SK-N-MC (cell line): ENCODE results near the gene IFNLR1.

Experiments used
- DNase-seq: peaks from one replicate; pipeline ENCODE4 v3.0.0-alpha.2; 2011; ENCODE audit warnings: low read depth, low spot score
- H3K27ac ChIP-seq: fragments of 200-600 bp; sonication (generic); 2 replicates; pipeline ENCODE4 v1.5.1; 2016; ENCODE audit warnings: mixed run types
- H3K36me3 ChIP-seq: fragments of 200-600 bp; sonication (generic); 2 replicates; pipeline ENCODE4 v1.6.1; 2017; ENCODE audit warnings: antibody characterized with exemption, low read length, mixed read lengths; ENCODE audit not compliant: insufficient read depth
- H3K4me3 ChIP-seq: fragments of 200-600 bp; sonication (generic); 2 replicates; pipeline ENCODE4 v1.5.1; 2016
- H3K9ac ChIP-seq: fragments of 200-600 bp; sonication (generic); 2 replicates; pipeline ENCODE4 v1.8.0; 2017; ENCODE audit warnings: mixed run types, mixed read lengths; ENCODE audit not compliant: insufficient read length
- H3K9me3 ChIP-seq: fragments of 200-600 bp; sonication (generic); 2 replicates; pipeline ENCODE4 v1.6.1; 2017; ENCODE audit warnings: low read depth, mild to moderate bottlenecking, antibody characterized with exemption, low read length, moderate library complexity, mixed read lengths
- EZH2 ChIP-seq: fragments of 200-600 bp; sonication (generic); IDR thresholded peaks from one replicate; pipeline ENCODE4 v1.6.1; 2017; ENCODE audit warnings: antibody characterized with exemption
- FOXP2 ChIP-seq: optimal IDR thresholded peaks from 2 replicates; pipeline ENCODE3; 2011; ENCODE audit warnings: mild to moderate bottlenecking, moderate library complexity; ENCODE audit not compliant: insufficient read depth; ENCODE audit errors: extremely low read length, control extremely low read depth
- POLR2AphosphoS5 ChIP-seq: IDR thresholded peaks from 2 replicates; pipeline ENCODE4 v1.6.1; 2012; ENCODE audit warnings: mild to moderate bottlenecking, low read depth, low read length, borderline replicate concordance

The IFNLR1 gene

GRCh38 chr1:24189528-24189927 is 2.4 kb upstream of the IFNLR1 start:
- Histone ChIP-seq H3K27ac (no peak overlapping the region), H3K9ac (no peak overlapping the region), H3K4me3 (no peak overlapping the region), H3K36me3 (no peaks in the 10 kb centered on the region), H3K9me3 (no peaks in the 10 kb centered on the region)
- DNase-seq = no peak
- TF ChIP-seq FOXP2 = no peak
- TF ChIP-seq EZH2 = no peak
- no peak for TF ChIP-seq POLR2AphosphoS5

- Histone ChIP-seq H3K9me3 (no peaks in the 10 kb centered on the region), H3K27ac (no peak overlapping the region), H3K36me3 (no peaks in the 10 kb centered on the region), H3K4me3 (peak overlapping the region; percentile 70), H3K9ac (peak overlapping the region; percentile 39)
- TF ChIP-seq FOXP2 = no peak
- TF ChIP-seq POLR2AphosphoS5 = no peak
- no peak for TF ChIP-seq EZH2
- no peak for DNase-seq
Observed at GRCh38 chr1:24186711-24186992, 437 bp downstream of the IFNLR1 start.

- Histone ChIP-seq H3K27ac (no peak overlapping the region), H3K4me3 (peak overlapping the region; percentile 70)
- no peak for DNase-seq
Observed at GRCh38 chr1:24186031-24186710, 918 bp downstream of the IFNLR1 start.

GRCh38 chr1:24185076-24185475 is 2.0 kb downstream of the IFNLR1 start:
- H3K9me3 ChIP-seq = no peaks in the 10 kb centered on the region
- no peak overlapping the region for H3K4me3 ChIP-seq
- H3K36me3 ChIP-seq = no peaks in the 10 kb centered on the region
- TF ChIP-seq POLR2AphosphoS5 (no peak), EZH2 (no peak), FOXP2 (no peak)
- DNase-seq = no peak
- no peak overlapping the region for H3K27ac ChIP-seq
- H3K9ac ChIP-seq = no peak overlapping the region

More at GRCh38 chr1:24186031-24186710, 918 bp downstream of the IFNLR1 start:
- Histone ChIP-seq H3K9ac (no peak overlapping the region), H3K36me3 (no peaks in the 10 kb centered on the region), H3K9me3 (no peaks in the 10 kb centered on the region)
- TF ChIP-seq FOXP2 = no peak
- no peak for TF ChIP-seq POLR2AphosphoS5
- no peak for TF ChIP-seq EZH2

- Histone ChIP-seq H3K9ac (no peak overlapping the region), H3K4me3 (no peak overlapping the region), H3K9me3 (no peaks in the 10 kb centered on the region), H3K36me3 (no peaks in the 10 kb centered on the region), H3K27ac (no peak overlapping the region)
- DNase-seq = no peak
- TF ChIP-seq EZH2 (no peak), FOXP2 (no peak), POLR2AphosphoS5 (no peak)
Observed at GRCh38 chr1:24182061-24182460, 5.0 kb downstream of the IFNLR1 start.

GRCh38 chr1:24181619-24182018 is 5.5 kb downstream of the IFNLR1 start:
- DNase-seq = no peak
- TF ChIP-seq EZH2 = no peak
- no peak for TF ChIP-seq FOXP2
- no peak for TF ChIP-seq POLR2AphosphoS5
- Histone ChIP-seq H3K9me3 (no peaks in the 10 kb centered on the region), H3K27ac (no peak overlapping the region), H3K36me3 (no peaks in the 10 kb centered on the region), H3K9ac (no peak overlapping the region), H3K4me3 (no peak overlapping the region)

- H3K9ac ChIP-seq = no peak overlapping the region
- no peak overlapping the region for H3K4me3 ChIP-seq
- TF ChIP-seq POLR2AphosphoS5 (no peak), FOXP2 (no peak), EZH2 (no peak)
- no peak overlapping the region for H3K27ac ChIP-seq
- no peaks in the 10 kb centered on the region for H3K36me3 ChIP-seq
- H3K9me3 ChIP-seq = no peaks in the 10 kb centered on the region
- no peak for DNase-seq
Observed at GRCh38 chr1:24180676-24181075, 6.4 kb downstream of the IFNLR1 start.

- H3K36me3 ChIP-seq = no peaks in the 10 kb centered on the region
- DNase-seq = no peak
- no peak overlapping the region for H3K4me3 ChIP-seq
- no peak overlapping the region for H3K9ac ChIP-seq
- H3K27ac ChIP-seq = no peak overlapping the region
- TF ChIP-seq EZH2 = no peak
- TF ChIP-seq FOXP2 = no peak
- TF ChIP-seq POLR2AphosphoS5 = no peak
- no peaks in the 10 kb centered on the region for H3K9me3 ChIP-seq
Observed at GRCh38 chr1:24179251-24179840, 7.7 kb downstream of the IFNLR1 start.

GRCh38 chr1:24178407-24178806 is 8.7 kb downstream of the IFNLR1 start:
- H3K27ac ChIP-seq = no peak overlapping the region
- no peak for DNase-seq
- no peak overlapping the region for H3K4me3 ChIP-seq
- H3K9me3 ChIP-seq = no peaks in the 10 kb centered on the region
- H3K36me3 ChIP-seq = no peaks in the 10 kb centered on the region
- no peak for TF ChIP-seq POLR2AphosphoS5
- no peak for TF ChIP-seq FOXP2
- TF ChIP-seq EZH2 = no peak
- H3K9ac ChIP-seq = no peak overlapping the region
